CD4-positive, alpha-beta T cell treated with Interleukin-2 at 100 ng/mL for 4 hours (primary cell): ENCODE results near the gene ZNF749.

Experiments used
- DNase-seq: peaks from one replicate; pipeline ENCODE4 v3.0.0-alpha.2; 2020; ENCODE audit warnings: low spot score

Gene ZNF749

DNA sequence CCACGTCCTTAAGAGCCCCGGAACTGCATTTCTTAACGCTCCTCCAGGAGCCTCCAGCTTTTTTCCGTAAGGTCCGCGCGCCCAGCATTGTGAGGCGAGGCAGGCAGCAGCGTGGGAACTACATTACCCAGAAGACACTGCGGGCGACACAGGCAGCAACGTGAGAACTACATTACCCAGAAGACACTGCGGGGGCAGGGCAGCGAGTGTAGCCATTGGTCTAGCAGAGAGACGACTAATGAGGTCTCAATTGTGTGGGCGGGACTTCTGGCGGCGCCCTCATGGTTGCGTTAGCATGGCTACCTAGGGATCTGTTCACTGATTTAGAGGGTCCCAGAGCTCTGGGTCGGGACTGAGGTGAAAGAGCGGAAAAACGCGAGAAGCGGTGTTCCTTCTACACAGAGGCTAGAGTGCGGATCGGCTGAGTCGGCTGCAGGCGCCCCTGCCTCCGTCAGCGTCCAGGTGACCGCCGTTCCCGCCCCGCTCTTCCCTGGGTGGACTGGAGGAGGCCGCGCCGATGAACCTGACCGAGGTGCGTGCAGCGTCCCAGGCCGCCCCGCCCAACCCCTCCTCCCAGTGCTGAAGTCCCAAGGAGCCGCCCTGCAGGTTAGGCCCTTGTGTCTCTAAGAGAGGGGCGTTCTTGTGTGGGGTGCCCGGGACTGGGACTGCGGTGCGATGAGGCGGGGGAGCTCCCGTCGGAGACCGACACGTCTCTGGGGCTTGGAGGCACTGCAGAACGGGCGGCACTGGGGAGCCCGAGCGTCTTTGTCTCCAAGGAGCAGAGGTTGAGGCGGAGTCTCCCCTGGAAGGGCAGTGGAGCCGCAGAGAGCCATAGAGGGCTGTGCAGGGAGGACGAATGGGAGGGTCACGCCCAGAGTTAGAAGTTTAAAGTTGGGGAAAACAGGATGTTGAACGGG lies at the start of gene ZNF749:
ZNF749 (plus strand) TSS at position 264 of the 917 bp plus-strand sequence; CDS start at position 518, 254 bp downstream.
- peak; percentile 99 for DNase-seq

GRCh38 chr19:57389194-57389729 lies 45.9 kb upstream of the ZNF749 start:
- DNase-seq: no peak

GRCh38 chr19:57389730-57390598 lies 45.2 kb upstream of the ZNF749 start, which contains the start of gene ZNF548:
Gene ZNF548, plus strand, starts transcription at chr19:57389854. Its CDS starts 246 bp downstream, at chr19:57390100.
- DNase-seq: peak; percentile 97

GRCh38 chr19:57395710-57396109 lies 39.4 kb upstream of the ZNF749 start:
- DNase-seq: no peak

DNA sequence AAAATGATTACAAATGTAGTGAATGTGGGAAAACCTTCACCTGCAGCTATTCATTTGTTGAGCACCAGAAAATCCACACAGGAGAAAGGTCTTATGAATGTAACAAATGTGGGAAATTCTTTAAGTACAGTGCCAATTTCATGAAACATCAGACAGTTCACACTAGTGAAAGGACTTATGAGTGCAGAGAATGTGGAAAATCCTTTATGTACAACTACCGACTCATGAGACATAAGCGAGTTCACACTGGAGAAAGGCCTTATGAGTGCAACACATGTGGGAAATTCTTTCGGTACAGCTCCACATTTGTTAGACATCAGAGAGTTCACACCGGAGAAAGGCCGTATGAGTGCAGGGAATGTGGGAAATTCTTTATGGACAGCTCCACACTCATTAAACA lies 36.3 kb upstream of the ZNF749 start:
- no peak for DNase-seq

GRCh38 chr19:57403737-57404563 lies 31.2 kb upstream of the ZNF749 start:
- DNase-seq: no peak

- DNase-seq: peak; percentile 71
Observed at GRCh38 chr19:57406516-57407123, 28.5 kb upstream of the ZNF749 start.

DNA sequence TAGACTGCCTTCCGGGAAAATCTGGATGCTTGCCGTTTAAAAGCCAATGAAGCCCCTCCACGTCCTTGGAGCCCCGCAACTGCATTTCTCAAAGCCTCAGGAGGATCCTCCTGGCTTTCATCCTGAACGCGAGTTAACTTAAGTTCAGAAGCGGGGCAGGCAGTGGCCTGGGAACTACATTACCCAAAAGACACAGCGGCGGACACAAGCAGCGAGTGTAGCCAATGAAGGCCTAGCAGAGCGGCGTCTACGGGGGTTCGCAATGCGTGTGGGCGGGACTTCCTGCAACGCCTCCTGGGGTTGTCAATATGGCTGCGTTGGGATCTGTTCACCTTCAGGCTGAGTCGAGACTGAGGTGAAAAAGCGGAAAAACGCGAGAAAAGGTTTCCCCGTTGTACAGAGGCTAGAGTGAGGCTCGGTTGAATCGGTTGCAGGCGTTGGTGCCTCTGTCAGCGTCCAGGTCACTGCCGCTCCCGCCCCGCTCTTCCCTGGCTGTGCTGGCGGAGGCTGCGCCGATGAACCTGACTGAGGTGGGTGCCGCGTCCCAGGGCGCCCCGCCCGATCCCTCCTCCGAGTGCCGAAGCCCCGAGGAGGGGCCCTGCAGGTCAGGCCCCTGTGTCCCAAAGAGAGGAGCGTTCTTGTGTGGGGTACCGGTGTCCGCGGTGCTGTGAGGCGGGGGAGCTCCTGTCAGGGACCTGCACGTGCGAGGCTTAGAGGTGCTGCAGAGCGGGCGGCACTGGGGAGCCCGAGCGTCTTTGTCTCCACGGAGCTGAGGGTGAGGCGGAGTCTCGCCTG lies 24.1 kb upstream of the ZNF749 start, which contains the start of gene ZNF17:
ZNF17 (plus strand) TSS at position 285 of the 795 bp plus-strand sequence. CDS start 2,455 bp downstream, outside the sequence.
- DNase-seq: peak; percentile 93

DNA sequence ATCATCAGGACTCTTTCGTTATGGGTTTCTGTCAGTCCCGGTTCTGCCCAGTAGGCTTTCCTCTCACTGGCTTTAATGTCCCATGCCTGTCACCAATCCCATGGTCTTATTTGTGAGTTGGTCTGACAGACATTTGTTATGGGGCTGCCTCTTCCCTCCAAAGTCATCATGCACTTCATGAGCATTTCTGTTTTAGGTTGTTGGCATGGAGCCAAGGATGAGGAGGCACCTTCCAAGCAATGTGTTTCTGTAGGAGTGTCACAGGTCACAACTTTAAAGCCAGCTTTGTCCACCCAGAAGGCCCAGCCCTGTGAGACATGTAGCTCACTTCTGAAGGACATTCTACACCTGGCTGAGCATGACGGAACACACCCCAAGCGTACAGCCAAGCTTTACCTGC lies 15.7 kb upstream of the ZNF749 start:
- DNase-seq: no peak

GRCh38 chr19:57421037-57421436 lies 14.1 kb upstream of the ZNF749 start:
- DNase-seq: no peak

- DNase-seq: no peak
Observed at GRCh38 chr19:57434386-57435061, 601 bp upstream of the ZNF749 start.

- DNase-seq: no peak
Observed at GRCh38 chr19:57436417-57436816, 1.3 kb downstream of the ZNF749 start.

DNA sequence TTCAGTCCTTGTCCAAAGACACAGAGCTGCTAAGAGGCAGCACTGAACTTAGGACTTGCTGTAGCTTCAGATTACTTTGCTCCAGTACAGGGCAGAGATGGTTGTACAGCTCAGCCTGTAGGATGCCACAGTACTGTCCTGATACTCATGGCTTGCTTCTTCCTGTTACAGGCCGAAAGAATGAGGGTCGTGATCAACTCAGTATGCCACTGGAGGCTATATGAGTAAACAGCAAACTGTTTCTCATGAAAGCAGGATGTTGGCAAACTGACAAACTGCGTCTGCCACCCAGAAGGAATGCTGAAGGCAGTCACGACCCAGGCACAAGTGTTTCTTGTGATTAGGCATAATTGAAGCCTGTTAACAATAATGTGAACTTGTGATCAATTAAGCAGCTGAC lies 2.8 kb downstream of the ZNF749 start:
- no peak for DNase-seq

DNA sequence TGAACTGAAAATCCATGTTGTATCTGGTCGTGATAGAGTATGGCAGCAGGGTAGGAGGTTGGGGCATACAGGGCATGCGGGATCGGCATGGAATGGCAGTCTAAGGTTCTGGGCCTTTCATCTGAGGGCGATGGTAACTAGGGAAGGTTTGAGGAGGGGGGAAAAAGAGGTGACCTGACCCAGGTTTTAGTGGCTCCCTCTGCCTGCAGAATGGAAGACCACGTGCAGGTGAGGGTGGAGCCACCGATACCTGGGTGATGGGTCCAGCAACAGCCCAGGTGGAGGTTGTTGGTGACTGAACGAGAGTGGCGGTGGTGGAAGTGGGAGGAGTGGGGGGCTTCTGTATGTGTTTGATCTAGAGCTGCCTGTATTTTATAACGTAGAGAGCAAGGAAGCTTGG lies 3.8 kb downstream of the ZNF749 start:
- DNase-seq: no peak

DNA sequence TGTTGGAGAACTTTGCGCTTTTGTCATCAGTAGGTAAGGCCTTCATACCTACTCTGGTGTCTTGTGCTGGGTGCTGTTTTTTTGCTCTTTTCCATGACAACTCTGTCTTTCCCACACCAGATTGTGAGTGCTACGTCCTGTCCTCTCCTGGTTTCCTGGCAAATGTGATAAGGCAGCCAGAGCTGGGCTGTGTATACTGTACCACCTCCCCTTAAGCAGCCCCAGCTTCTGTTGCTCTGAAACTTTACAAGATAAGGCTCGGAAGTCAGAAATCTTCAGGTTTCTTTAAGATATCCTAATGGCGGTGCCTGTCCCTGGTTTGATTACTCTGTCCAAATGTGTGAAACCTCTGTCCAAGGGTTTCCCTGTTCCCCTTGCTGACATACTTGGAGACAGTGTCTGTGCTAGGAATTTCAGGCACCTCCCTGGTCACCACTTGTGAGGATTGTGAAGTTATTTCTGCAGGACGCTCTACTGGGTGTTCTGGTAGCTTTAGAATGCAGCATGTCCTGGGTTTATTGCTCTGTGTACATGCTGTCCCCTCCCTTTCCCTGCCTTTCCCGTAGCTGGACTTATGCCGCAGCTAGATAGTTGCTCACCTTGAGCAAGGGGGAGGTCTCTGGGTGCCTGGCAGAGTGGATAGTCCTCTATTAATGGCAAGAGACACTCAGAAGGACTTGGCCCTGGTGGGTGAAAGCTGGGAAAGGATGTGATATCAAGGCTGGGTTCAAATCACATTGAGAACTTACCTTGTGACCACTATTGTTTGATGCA lies 7.0 kb downstream of the ZNF749 start:
- DNase-seq: no peak

DNA sequence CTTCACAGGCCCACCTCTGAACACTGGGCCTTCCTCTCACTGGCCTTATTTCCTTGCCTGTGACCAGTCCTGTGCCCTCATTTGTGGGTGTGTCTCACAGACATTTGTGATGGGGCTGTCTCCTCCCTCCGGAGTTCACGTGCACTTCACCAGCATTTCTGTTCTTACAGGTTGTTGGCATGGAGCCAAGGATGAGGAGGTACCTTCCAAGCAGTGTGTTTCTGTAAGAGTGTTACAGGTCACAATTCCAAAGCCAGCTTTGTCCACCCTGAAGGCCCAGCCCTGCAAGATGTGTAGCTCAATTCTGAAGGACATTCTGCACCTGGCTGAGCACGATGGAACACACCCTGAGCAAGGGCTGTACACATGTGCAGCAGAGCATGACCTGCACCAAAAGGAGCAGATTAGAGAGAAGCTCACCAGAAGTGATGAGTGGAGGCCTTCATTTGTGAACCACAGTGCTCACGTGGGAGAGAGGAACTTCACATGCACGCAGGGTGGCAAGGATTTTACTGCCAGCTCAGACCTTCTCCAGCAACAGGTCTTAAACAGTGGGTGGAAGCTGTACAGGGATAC lies 8.1 kb downstream of the ZNF749 start:
- DNase-seq: no peak

GRCh38 chr19:57452307-57452706 lies 17.2 kb downstream of the ZNF749 start:
- DNase-seq: no peak

- DNase-seq: peak; percentile 38
Observed at GRCh38 chr19:57465680-57466381, 30.7 kb downstream of the ZNF749 start.
